Stimulated activated CD8-positive, alpha-beta memory T cell treated with anti-CD3 and anti-CD28 coated beads, Interleukin-4, amount 100 ng/mL, for 48 hours (primary cell): ENCODE measurements around the gene CLDN19.

Source experiments
- DNase-seq: peaks from one replicate; pipeline ENCODE4 v3.0.0-alpha.2; 2020

The CLDN19 gene

GRCh38 chr1:42739753-42740700 is at the start of gene CLDN19:
TSS of gene CLDN19 (minus strand) at chr1:42740236. CDS start at chr1:42740063, 173 bp downstream.
- DNase-seq, result no peak

- no peak for DNase-seq
These were observed 48.0 kb upstream of the CLDN19 start for GRCh38 chr1:42788021-42788420.

- DNase-seq, result no peak
These were observed 46.1 kb upstream of the CLDN19 start for GRCh38 chr1:42786097-42786496.

GRCh38 chr1:42784946-42785693 is 45.1 kb upstream of the CLDN19 start, which contains the start of gene TMEM269:
TSS of gene TMEM269 (plus strand) at chr1:42784991. CDS start at chr1:42789894, 4,903 bp downstream.
- peak; percentile 59 for DNase-seq

GRCh38 chr1:42784547-42784945 is 44.5 kb upstream of the CLDN19 start:
- no peak for DNase-seq

- no peak for DNase-seq
These were observed 43.1 kb upstream of the CLDN19 start for GRCh38 chr1:42783092-42783491.

- no peak for DNase-seq
These were observed 40.1 kb upstream of the CLDN19 start for GRCh38 chr1:42780176-42780575.

- no peak for DNase-seq
These were observed 39.7 kb upstream of the CLDN19 start for GRCh38 chr1:42779725-42780124.

GRCh38 chr1:42777852-42778251 is 37.8 kb upstream of the CLDN19 start:
- DNase-seq, result peak; percentile 45

- no peak for DNase-seq
These were observed 36.5 kb upstream of the CLDN19 start for GRCh38 chr1:42776502-42776901.

GRCh38 chr1:42774928-42775526 is 35.0 kb upstream of the CLDN19 start:
- peak; percentile 39 for DNase-seq

- no peak for DNase-seq
These were observed 33.4 kb upstream of the CLDN19 start for GRCh38 chr1:42773420-42773819.

GRCh38 chr1:42769811-42770210 is 29.8 kb upstream of the CLDN19 start:
- no peak for DNase-seq

GRCh38 chr1:42768172-42768571 is 28.1 kb upstream of the CLDN19 start:
- DNase-seq, result no peak

- no peak for DNase-seq
These were observed 27.5 kb upstream of the CLDN19 start for GRCh38 chr1:42767510-42768000.

GRCh38 chr1:42766741-42767509 is 26.9 kb upstream of the CLDN19 start, which contains the start of the genes C1orf50 and P3H1:
TSS of gene C1orf50 (plus strand) at chr1:42767249. CDS start at chr1:42767312, 63 bp downstream.
TSS of gene P3H1 (minus strand) at chr1:42767028. CDS start at chr1:42766971, 57 bp downstream.
- DNase-seq, result peak; percentile 100

- peak; percentile 71 for DNase-seq
These were observed 26.1 kb upstream of the CLDN19 start for GRCh38 chr1:42765832-42766740.

- no peak for DNase-seq
These were observed 25.2 kb upstream of the CLDN19 start for GRCh38 chr1:42765269-42765668.

GRCh38 chr1:42762269-42762668 is 22.2 kb upstream of the CLDN19 start:
- DNase-seq, result no peak

- DNase-seq, result no peak
These were observed 21.5 kb upstream of the CLDN19 start for GRCh38 chr1:42761567-42761966.

- no peak for DNase-seq
These were observed 19.1 kb upstream of the CLDN19 start for GRCh38 chr1:42759114-42759513.
